Fibroblast of lung (primary cell): Measurements from ENCODE around the gene IL10. TPM values are rescaled to one million over a fixed set of nuclear protein-coding genes. Genes with fewer than 3 reads are reported as not detected.

Experiments
- DNase-seq, 2 donors: peaks; one replicate each; pipeline versions ENCODE4 v3.0.0 to v3.0.0-alpha.2; 2010; ENCODE audit warnings: low read depth in 2 of 2
- H2AFZ ChIP-seq: 2 replicates; pipeline ENCODE4 v1.5.1; 2012; ENCODE audit warnings: low read length, control low read depth, inconsistent platforms
- H3K27ac ChIP-seq: 2 replicates; pipeline ENCODE4 v1.5.1; 2011; ENCODE audit warnings: low read length, control low read depth; ENCODE audit not compliant: insufficient read depth
- H3K27me3 ChIP-seq: 2 replicates; pipeline ENCODE4 v1.5.1; 2011; ENCODE audit warnings: mild to moderate bottlenecking, low read length; ENCODE audit not compliant: control insufficient read depth, insufficient read depth
- H3K36me3 ChIP-seq: 2 replicates; pipeline ENCODE4 v1.5.1; 2011; ENCODE audit warnings: low read length; ENCODE audit not compliant: control insufficient read depth, insufficient read depth
- H3K4me1 ChIP-seq: 2 replicates; pipeline ENCODE4 v1.5.1; 2011; ENCODE audit warnings: low read length; ENCODE audit not compliant: control insufficient read depth, insufficient read depth; ENCODE audit errors: extremely low read depth
- H3K4me2 ChIP-seq: 2 replicates; pipeline ENCODE4 v1.5.1; 2011; ENCODE audit warnings: low read length, control low read depth; ENCODE audit not compliant: insufficient read depth; ENCODE audit errors: extremely low read depth
- H3K4me3 ChIP-seq, 4 experiments: fragments of 200-600 bp in 1 of 4; sonication (generic) in 1 of 4; replicated peaks in 1 of 4; 2 replicates each; pipeline ENCODE4 v1.5.1; 2011 to 2016; ENCODE audit warnings: low read length in 4 of 4, low read depth in 3 of 4, mild to moderate bottlenecking in 3 of 4, control low read depth in 2 of 4, inconsistent platforms in 1 of 4, mixed read lengths in 1 of 4; ENCODE audit not compliant: insufficient read depth in 1 of 4; ENCODE audit errors: control extremely low read depth in 1 of 4
- H3K79me2 ChIP-seq: 2 replicates; pipeline ENCODE4 v1.5.1; 2012; ENCODE audit warnings: mild to moderate bottlenecking, low read length, inconsistent platforms; ENCODE audit not compliant: control insufficient read depth, insufficient read depth
- H3K9ac ChIP-seq: 2 replicates; pipeline ENCODE4 v1.5.1; 2011; ENCODE audit warnings: mild to moderate bottlenecking, low read length, control low read depth; ENCODE audit not compliant: insufficient read depth
- H3K9me3 ChIP-seq: 2 replicates; pipeline ENCODE4 v1.5.1; 2012; ENCODE audit warnings: low read depth, low read length; ENCODE audit not compliant: control insufficient read depth, insufficient read depth
- H4K20me1 ChIP-seq: 2 replicates; pipeline ENCODE4 v1.5.1; 2011; ENCODE audit warnings: low read length; ENCODE audit not compliant: control insufficient read depth, insufficient read depth; ENCODE audit errors: extremely low read depth
- CTCF ChIP-seq, 2 donors: IDR thresholded peaks in 1 of 2; conservative IDR thresholded peaks in 1 of 2; 1 replicate in 1 of 2; 2 replicates in 1 of 2; pipeline ENCODE4 v1.5.1; 2011 to 2012; ENCODE audit warnings: low read length in 2 of 2, control low read depth in 1 of 2, inconsistent platforms in 1 of 2, low read depth in 1 of 2, mild to moderate bottlenecking in 1 of 2
- EZH2 ChIP-seq: IDR thresholded peaks from 2 replicates; pipeline ENCODE4 v1.5.1; 2012; ENCODE audit warnings: low read length, control low read depth, mild to moderate bottlenecking; ENCODE audit errors: missing control alignments
- polyA plus RNA-seq, 2 donors: library from polyadenylated mRNA; depleted of rRNA in 1 of 2; stranded (reverse) in 1 of 2; unstranded in 1 of 2; fragments of >200 nt; gene quantifications; 2 replicates each; pipeline ENCODE4 v1.2.1, GENCODE V29; 2011 to 2012; ENCODE audit warnings: missing spikeins in 1 of 2
- total RNA-seq: library from RNA; depleted of rRNA; stranded (reverse); fragments of >200 nt; gene quantifications from 2 replicates; pipeline ENCODE4 v1.2.1, GENCODE V29; 2014

Gene IL10
- total and polyA plus RNA-seq, 2 donors (not counting 1 experiment from before 2014, with no cell fraction given), result not detected

DNA sequence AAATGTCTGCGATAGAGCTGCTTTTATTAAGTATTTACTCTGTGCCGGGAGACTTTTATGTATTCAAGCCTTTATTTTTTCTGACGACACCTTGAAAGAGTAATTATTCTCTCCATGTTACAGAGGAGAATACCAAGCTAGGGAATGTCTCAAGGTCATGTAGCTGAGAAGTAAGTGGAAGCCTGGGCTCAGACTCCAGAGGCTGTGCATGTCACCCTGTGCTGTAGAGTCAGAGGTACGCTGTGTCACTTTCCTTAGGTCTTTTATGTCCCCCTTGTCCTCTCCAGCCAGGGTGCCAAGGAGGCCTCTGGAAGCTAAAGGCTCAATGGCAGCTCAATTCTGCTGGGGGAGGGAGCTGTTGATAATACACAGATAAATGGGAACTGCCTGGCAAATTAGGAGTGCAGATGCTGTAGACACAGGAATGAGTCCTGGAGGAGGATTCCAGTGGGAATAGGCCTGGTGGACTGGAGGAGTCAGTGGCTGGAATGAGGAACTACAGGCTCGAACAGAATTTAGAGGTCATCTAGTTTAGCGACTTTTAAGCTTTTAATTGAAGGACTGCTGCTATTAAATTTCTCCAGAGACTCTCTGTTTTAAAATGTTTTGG is 11.0 kb downstream of the IL10 start:
- Histone ChIP-seq H3K27me3 (no peaks in the 10 kb centered on the region), H3K4me3 (no peak overlapping the region), H3K27ac (no peak overlapping the region), H4K20me1 (no peaks in the 10 kb centered on the region), H3K4me2 (no peak overlapping the region), H2AFZ (no peak overlapping the region), H3K9me3 (no peaks in the 10 kb centered on the region), H3K79me2 (no peaks in the 10 kb centered on the region), H3K36me3 (no peaks in the 10 kb centered on the region), H3K4me1 (peaks cover 3% of the 10 kb centered on the region), H3K9ac (no peak overlapping the region)
- TF ChIP-seq CTCF (conservative IDR thresholded peaks at IDR 0.05 in 1 of 2, IDR thresholded peaks at IDR 0.05 in 1 of 2; ENCODE audit: low read depth in 1 of 2, low read length in 2 of 2), result peak; percentile 20 to 28
- TF ChIP-seq EZH2, result no peak
- DNase-seq, result no peak

GRCh38 chr1:206760590-206760989 is 11.7 kb downstream of the IL10 start:
- Histone ChIP-seq H3K27me3 (no peaks in the 10 kb centered on the region), H3K9me3 (no peaks in the 10 kb centered on the region), H3K9ac (no peak overlapping the region), H3K4me2 (no peak overlapping the region), H3K27ac (no peak overlapping the region), H3K79me2 (no peaks in the 10 kb centered on the region), H2AFZ (no peak overlapping the region), H4K20me1 (no peaks in the 10 kb centered on the region), H3K4me1 (no peaks in the 10 kb centered on the region), H3K36me3 (no peaks in the 10 kb centered on the region), H3K4me3 (no peak overlapping the region)
- DNase-seq, result no peak
- TF ChIP-seq CTCF (conservative IDR thresholded peaks at IDR 0.05 in 1 of 2, IDR thresholded peaks at IDR 0.05 in 1 of 2; ENCODE audit: low read depth in 1 of 2, low read length in 2 of 2) (no peak), EZH2 (no peak)

DNA sequence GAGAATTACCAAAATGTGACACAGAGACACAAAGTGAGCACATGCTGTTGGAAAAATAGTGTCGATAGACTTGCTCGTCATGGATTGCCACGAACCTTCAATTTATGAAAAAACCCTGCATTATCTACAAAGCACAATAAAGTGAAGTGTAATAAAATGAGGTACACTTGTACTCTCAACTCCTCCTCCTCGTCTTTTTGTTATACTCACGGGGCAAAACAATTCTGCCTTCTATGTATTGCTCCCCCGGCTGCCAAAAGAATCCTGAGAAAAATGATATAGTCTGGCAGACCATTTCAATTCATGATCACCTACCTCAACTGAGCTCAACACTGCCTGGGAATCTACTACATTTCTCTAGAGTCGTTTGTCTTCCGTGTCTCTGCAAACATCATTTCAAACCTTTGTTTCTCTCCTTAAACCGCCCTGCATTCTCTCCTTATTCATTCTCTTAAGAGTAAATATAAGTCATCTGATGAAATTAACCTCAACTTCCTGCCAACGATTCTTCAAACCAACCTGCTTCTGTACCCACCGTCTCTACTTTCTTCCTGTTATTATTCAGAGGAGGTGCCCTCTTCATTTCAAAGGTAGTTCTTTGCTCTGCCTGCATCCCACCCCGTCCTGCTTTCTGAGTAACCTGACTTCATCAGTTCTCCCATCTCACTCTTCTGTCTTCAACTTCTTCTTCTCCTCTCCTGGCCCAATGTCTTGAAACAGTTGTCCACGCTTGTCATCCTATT is 14.6 kb downstream of the IL10 start:
- H3K4me2 ChIP-seq, result no peak overlapping the region
- H3K9ac ChIP-seq, result no peak overlapping the region
- H3K79me2 ChIP-seq, result no peaks in the 10 kb centered on the region
- no peaks in the 10 kb centered on the region for H4K20me1 ChIP-seq
- H3K9me3 ChIP-seq, result no peaks in the 10 kb centered on the region
- H3K27ac ChIP-seq, result no peak overlapping the region
- no peak for TF ChIP-seq EZH2
- no peak for TF ChIP-seq CTCF (conservative IDR thresholded peaks at IDR 0.05 in 1 of 2, IDR thresholded peaks at IDR 0.05 in 1 of 2; ENCODE audit: low read depth in 1 of 2, low read length in 2 of 2)
- no peaks in the 10 kb centered on the region for H3K4me1 ChIP-seq
- no peak overlapping the region for H2AFZ ChIP-seq
- no peak overlapping the region for H3K4me3 ChIP-seq
- H3K36me3 ChIP-seq, result no peaks in the 10 kb centered on the region
- DNase-seq, result no peak
- H3K27me3 ChIP-seq, result no peaks in the 10 kb centered on the region
